B cell (primary cell): Measurements from ENCODE around the gene NKAPL. TPM values are rescaled to one million over a fixed set of nuclear protein-coding genes. Genes with fewer than 3 reads are reported as not detected.

Experiments
- ATAC-seq: fragments of 200-7000 bp; cut with Tn5 transposase; one replicate; pipeline ENCODE4 v1.10.0; 2021; ENCODE audit warnings: low read depth, mild to moderate bottlenecking, moderate number of reproducible peaks, moderate library complexity
- CTCF ChIA-PET: fragments of 350-600 bp; sonication (Branson Sonifier 250); formaldehyde crosslinking; loops from one replicate; lab custom pipeline; 2021; ENCODE audit warnings: antibody characterized with exemption, inconsistent platforms; lab: Charles Lee
- POLR2A ChIA-PET: fragments of 350-600 bp; sonication (Branson Sonifier 250); formaldehyde crosslinking; loops from one replicate; lab custom pipeline; 2021; ENCODE audit warnings: antibody characterized with exemption; lab: Charles Lee
- DNase-seq: peaks from one replicate; pipeline ENCODE4 v3.0.0; 2013
- H2AFZ ChIP-seq: 2 replicates; pipeline ENCODE4 v1.6.1; 2012; ENCODE audit warnings: mild to moderate bottlenecking, low read depth, low read length; ENCODE audit not compliant: insufficient read depth, poor library complexity, severe bottlenecking
- H3K27ac ChIP-seq, 2 donors: 1 replicate in 1 of 2; 2 replicates in 1 of 2; pipeline ENCODE4 v1.5.1; 2012 to 2013; ENCODE audit warnings: low read length in 2 of 2, mild to moderate bottlenecking in 2 of 2, moderate library complexity in 1 of 2
- H3K27me3 ChIP-seq, 4 experiments: fragments of 200-600 bp in 1 of 4; sonication (generic) in 1 of 4; replicated peaks in 1 of 4; 1 replicate in 2 of 4; 2 replicates in 2 of 4; pipeline versions ENCODE4 v1.6.1 to v1.7.0; 2013 to 2016; ENCODE audit warnings: low read length in 3 of 4, mild to moderate bottlenecking in 2 of 4, mixed read lengths in 1 of 4, moderate library complexity in 1 of 4; ENCODE audit not compliant: insufficient read depth in 4 of 4, control insufficient read depth in 3 of 4; ENCODE audit errors: control extremely low read depth in 1 of 4
- H3K36me3 ChIP-seq, 2 experiments: replicated peaks in 1 of 2; 1 replicate in 1 of 2; 2 replicates in 1 of 2; pipeline versions ENCODE4 v1.6.1 to v1.7.1; 2013; ENCODE audit warnings: low read length in 1 of 2; ENCODE audit not compliant: insufficient read depth in 2 of 2, control insufficient read depth in 1 of 2; ENCODE audit errors: control extremely low read depth in 1 of 2, extremely low read depth in 1 of 2
- H3K4me1 ChIP-seq, 2 donors: fragments of 200-600 bp in 1 of 2; sonication (generic) in 1 of 2; 1 replicate in 1 of 2; 2 replicates in 1 of 2; pipeline versions ENCODE4 v1.5.1 to v1.6.1; 2013 to 2017; ENCODE audit warnings: low read length in 2 of 2; ENCODE audit not compliant: control insufficient read depth in 2 of 2, insufficient read depth in 2 of 2
- H3K4me2 ChIP-seq: replicated peaks from 2 replicates; pipeline ENCODE3; 2012; ENCODE audit warnings: mild to moderate bottlenecking, low read depth, low read length; ENCODE audit not compliant: poor library complexity, severe bottlenecking
- H3K4me3 ChIP-seq, 5 experiments: fragments of 200-600 bp in 1 of 5; sonication (generic) in 1 of 5; 1 replicate in 3 of 5; 2 replicates in 2 of 5; pipeline versions ENCODE4 v1.5.1 to v1.7.0; 2011 to 2016; ENCODE audit warnings: low read length in 4 of 5, mild to moderate bottlenecking in 4 of 5, low read depth in 2 of 5, control low read depth in 1 of 5, moderate library complexity in 1 of 5; ENCODE audit not compliant: insufficient read depth in 1 of 5; ENCODE audit errors: control extremely low read depth in 1 of 5, extremely low read depth in 1 of 5
- H3K79me2 ChIP-seq: fragments of 200-600 bp; sonication (generic); one replicate; pipeline ENCODE4 v1.6.0; 2016; ENCODE audit warnings: low read length; ENCODE audit not compliant: control insufficient read depth, insufficient read depth
- H3K9ac ChIP-seq: fragments of 200-600 bp; sonication (generic); 2 replicates; pipeline ENCODE4 v1.6.1; 2017; ENCODE audit warnings: mild to moderate bottlenecking, low read length, moderate library complexity
- H3K9me3 ChIP-seq, 3 donors: one replicate each; pipeline versions ENCODE4 v1.6.1 to v1.7.1; 2013; ENCODE audit warnings: low read length in 2 of 3; ENCODE audit not compliant: control insufficient read depth in 2 of 3, insufficient read depth in 1 of 3; ENCODE audit errors: control extremely low read depth in 1 of 3
- H4K20me1 ChIP-seq: 2 replicates; pipeline ENCODE4 v1.6.0; 2012; ENCODE audit warnings: mild to moderate bottlenecking, low read length; ENCODE audit not compliant: insufficient read depth, control insufficient read depth, poor library complexity, severe bottlenecking
- H3K27ac Mint-ChIP-seq: one replicate; pipeline ENCODE4 v1.8.0; 2021; ENCODE audit warnings: mixed read lengths
- H3K27me3 Mint-ChIP-seq: one replicate; pipeline ENCODE4 v1.8.0; 2021; ENCODE audit warnings: mixed read lengths
- H3K4me1 Mint-ChIP-seq: one replicate; pipeline ENCODE4 v1.8.0; 2021; ENCODE audit warnings: mixed read lengths
- H3K4me3 Mint-ChIP-seq: one replicate; pipeline ENCODE4 v1.8.0; 2021; ENCODE audit warnings: mixed read lengths
- H3K9me3 Mint-ChIP-seq: one replicate; pipeline ENCODE4 v1.8.0; 2022; ENCODE audit warnings: mixed read lengths; ENCODE audit not compliant: insufficient read depth
- CTCF ChIP-seq: fragments of 200-600 bp; IDR thresholded peaks from one replicate; pipeline ENCODE4 v1.8.0; 2022; ENCODE audit warnings: antibody characterized with exemption, mild to moderate bottlenecking
- EZH2 ChIP-seq: IDR thresholded peaks from 2 replicates; pipeline ENCODE4 v1.6.1; 2012; ENCODE audit warnings: borderline replicate concordance, low read depth, mild to moderate bottlenecking, moderate library complexity, low read length; ENCODE audit not compliant: insufficient read depth, poor library complexity, severe bottlenecking
- WGBS: methylation state at CpG from one replicate; pipeline ENCODE4 v1.1.5; 2013; ENCODE audit warnings: missing lambda C conversion rate; ENCODE audit not compliant: insufficient coverage; 5-methylcytosine and 5-hydroxymethylcytosine counted together
- intact Hi-C: fragments of 100-400 bp; cut with micrococcal nuclease; formaldehyde crosslinking; loops from one replicate; pipeline ENCODE4 v1.10.0; 2022
- polyA plus RNA-seq: library from polyadenylated mRNA; depleted of rRNA; stranded (reverse); fragments of >200 nt; gene quantifications from 2 replicates; pipeline ENCODE4 v1.2.3, GENCODE V29; 2012
- total RNA-seq, 2 donors: library from RNA; stranded (reverse); fragments of 120-200 nt in 1 of 2; gene quantifications; 1 replicate in 1 of 2; 2 replicates in 1 of 2; pipeline versions ENCODE4 v1.2.3 to v1.2.4, GENCODE V29; 2013 to 2022

NKAPL gene
- total and polyA plus RNA-seq, 2 donors (not counting 1 experiment from before 2014, with no cell fraction given), result 0.52 TPM; not detected in 1

DNA sequence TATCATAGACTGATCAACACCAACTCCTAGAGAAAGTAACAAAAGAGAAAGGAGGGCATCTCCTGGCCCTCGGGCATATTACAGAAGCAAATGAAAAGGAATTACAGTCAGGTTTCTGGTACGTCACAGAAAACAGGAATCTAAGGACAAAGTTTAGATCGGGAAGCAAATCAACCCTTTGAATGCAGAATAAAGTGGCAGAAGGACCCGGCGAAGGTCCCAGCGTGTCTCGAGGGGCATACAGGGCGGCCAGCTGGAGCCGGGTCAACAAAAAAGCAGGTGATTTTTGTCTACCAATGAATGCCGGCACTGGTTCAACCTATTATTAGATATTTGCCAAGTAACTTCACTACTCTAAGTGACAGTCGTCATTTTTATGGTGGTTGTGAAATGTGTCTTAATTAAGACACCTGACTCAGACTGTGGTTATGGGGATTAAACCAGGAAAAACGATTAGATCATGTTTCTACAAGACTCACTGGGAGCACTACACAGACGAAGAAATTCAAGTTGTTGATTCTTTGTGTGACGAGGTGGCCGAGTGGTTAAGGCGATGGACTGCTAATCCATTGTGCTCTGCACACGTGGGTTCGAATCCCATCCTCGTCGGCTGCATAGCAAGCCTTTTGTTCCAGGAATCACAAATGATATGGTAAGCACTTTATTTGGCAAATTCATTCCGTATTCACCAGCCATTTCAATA lies 46.4 kb upstream of the NKAPL start:
- Histone ChIP-seq H3K9me3 (peaks cover 2 to 30% (median 3%) of the 10 kb centered on the region in 3 donors), H2AFZ (peak overlapping the region; percentile 26), H3K4me2 (peak overlapping the region; percentile 55), H3K27me3 (peaks cover 4 to 74% (median 71%) of the 10 kb centered on the region in 4 experiments), H4K20me1 (no peaks in the 10 kb centered on the region), H3K4me3 (peak overlapping the region in 2 of 5 experiments; percentile 1 to 42), H3K9ac (peak overlapping the region; percentile 30), H3K79me2 (no peaks in the 10 kb centered on the region), H3K4me1 (peaks cover 20 to 31% of the 10 kb centered on the region in 2 donors), H3K36me3 (no peaks in the 10 kb centered on the region), H3K27ac (no peak overlapping the region)
- TF ChIP-seq CTCF, result no peak
- no peak for TF ChIP-seq EZH2
- intact Hi-C loops, result loop anchor here (10.0 kb wide), 1 partner anchor 308 kb away; no protein-coding TSS in a partner anchor
- POLR2A ChIA-PET, result no interaction called here
- CTCF ChIA-PET, result no interaction called here
- 2% methylated on average over 14 of the region's 21 CpGs for WGBS
- Mint-ChIP-seq H3K9me3 (no peaks in the 10 kb centered on the region), H3K27me3 (peaks cover 80% of the 10 kb centered on the region), H3K4me3 (peak overlapping the region; percentile 74), H3K27ac (peak overlapping the region; percentile 8), H3K4me1 (peaks cover 22% of the 10 kb centered on the region)
- DNase-seq (peak; percentile 32), ATAC-seq (no peak)

GRCh38 chr6:28213213-28213523 lies 45.9 kb upstream of the NKAPL start:
- TF ChIP-seq EZH2, result no peak
- no peak for TF ChIP-seq CTCF
- Histone ChIP-seq H4K20me1 (no peaks in the 10 kb centered on the region), H3K9me3 (peaks cover under 1 to 30% (median 2%) of the 10 kb centered on the region in 3 donors), H3K27me3 (peaks cover 4 to 72% (median 67%) of the 10 kb centered on the region in 4 experiments), H3K4me2 (no peak overlapping the region), H3K36me3 (no peaks in the 10 kb centered on the region), H2AFZ (no peak overlapping the region), H3K4me3 (no peak overlapping the region), H3K27ac (no peak overlapping the region), H3K79me2 (no peaks in the 10 kb centered on the region), H3K4me1 (peaks cover 17 to 28% of the 10 kb centered on the region in 2 donors), H3K9ac (no peak overlapping the region)
- POLR2A ChIA-PET, result no interaction called here
- no peaks in the 10 kb centered on the region for H3K9me3 Mint-ChIP-seq
- ATAC-seq, result no peak
- H3K4me3 Mint-ChIP-seq, result peak overlapping the region; percentile 74
- peaks cover 75% of the 10 kb centered on the region for H3K27me3 Mint-ChIP-seq
- DNase-seq, result no peak
- intact Hi-C loops, result loop anchor here (10.0 kb wide), 1 partner anchor 308 kb away; no protein-coding TSS in a partner anchor
- WGBS, result no CpG with 5 or more reads among the region's 2 CpGs
- peaks cover 17% of the 10 kb centered on the region for H3K4me1 Mint-ChIP-seq
- no peak overlapping the region for H3K27ac Mint-ChIP-seq
- CTCF ChIA-PET, result no interaction called here
